ENCODE results near the gene BMPR1A. TPM values are rescaled to one million over a fixed set of nuclear protein-coding genes. Genes with fewer than 3 reads are reported as not detected.
A peak's percentile ranks its signal among the peaks of the same experiment; 100 is the strongest.

BMPR1A gene
- total RNA-seq, 1 experiment from 2014 or later, result 104 TPM

DNA sequence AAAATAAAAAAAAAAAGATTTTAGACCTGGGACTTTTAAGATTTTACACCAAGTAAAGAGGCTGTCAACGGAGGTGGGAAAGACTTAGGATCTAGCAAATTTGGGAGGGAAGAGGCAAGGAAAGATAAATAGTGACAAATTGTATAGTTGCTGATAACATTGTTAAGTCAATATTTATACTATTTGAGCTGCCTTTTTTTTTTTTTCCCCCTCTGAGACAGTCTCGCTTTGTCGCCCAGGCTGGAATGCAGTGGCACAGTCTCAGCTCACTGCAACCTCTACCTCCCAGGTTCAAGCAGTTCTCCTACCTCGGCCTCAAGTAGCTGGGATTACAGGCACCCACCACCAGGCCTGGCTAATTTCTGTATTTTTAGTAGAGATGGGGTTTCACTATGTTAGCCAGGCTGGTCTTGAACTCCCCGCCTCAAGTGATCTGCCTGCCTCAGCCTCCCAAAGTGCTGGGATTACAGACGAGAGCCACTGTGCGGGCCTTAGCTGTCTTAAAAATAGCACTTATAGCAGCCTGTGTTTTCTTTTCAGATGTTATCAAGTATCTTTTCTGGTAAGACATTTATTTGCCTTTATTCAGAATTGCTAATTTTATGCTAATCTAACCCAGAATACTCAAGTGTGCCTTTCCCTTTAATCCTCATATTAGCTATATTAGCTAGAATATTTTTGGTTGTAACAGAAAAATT, 106.5 kb downstream of the BMPR1A start:
- ATAC-seq, result peak; percentile 19; the same call in 1 of the 2 replicates
- ChIA-PET POLR2A (no interaction called here), CTCF (interaction anchor here (0.7 kb wide), 1 partner anchor 61 kb away, joined by 3 read pairs; no protein-coding TSS in a partner anchor)
- Mint-ChIP-seq H3K9me3 (no peaks in the 10 kb centered on the region), H3K27me3 (ENCODE audit: low read depth) (no peaks in the 10 kb centered on the region), H3K4me3 (peak overlapping the region; percentile 20; the same call in 1 of the 2 replicates), H3K36me3 (peaks cover 16% of the 10 kb centered on the region), H3K27ac (peak overlapping the region; percentile 99), H3K4me1 (peaks cover 78% of the 10 kb centered on the region)
- TF ChIP-seq JUN (CRISPR knock-in tag; IDR thresholded peaks at IDR 0.05), result no peak
- no peak for TF ChIP-seq ZNF219 (CRISPR knock-in tag; IDR thresholded peaks at IDR 0.05; ENCODE audit: borderline replicate concordance)
- no peak for TF ChIP-seq NR1H2 (CRISPR knock-in tag; IDR thresholded peaks at IDR 0.05)
- no peak for TF ChIP-seq ZNF423 (CRISPR knock-in tag; IDR thresholded peaks at IDR 0.05)
- no peak for DNase-seq (ENCODE audit: low spot score)

DNA sequence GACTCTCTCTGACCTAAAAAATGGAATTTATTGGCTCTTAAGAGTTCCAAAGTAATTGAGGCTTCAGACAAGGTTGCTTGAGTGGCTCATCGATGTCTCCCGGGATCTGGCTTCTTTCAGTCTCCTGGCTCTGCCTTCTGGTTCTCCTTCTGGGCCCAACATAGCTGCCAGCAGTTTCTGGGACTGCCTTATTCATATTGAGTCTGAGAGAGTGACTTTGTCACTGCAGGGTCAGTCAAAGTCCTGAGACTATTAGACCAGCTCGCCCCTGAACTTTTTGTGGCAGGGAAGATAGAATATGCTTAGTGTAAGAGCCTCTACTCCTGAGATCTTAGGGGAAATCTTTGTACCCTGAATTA, 107.0 kb downstream of the BMPR1A start:
- H3K4me3 Mint-ChIP-seq, result 0 out of 2 replicates have a peak overlapping the region, but pooled peaks have one; percentile 12
- POLR2A ChIA-PET, result no interaction called here
- DNase-seq (ENCODE audit: low spot score) (no peak), ATAC-seq (peak; percentile 6; the same call in 1 of the 2 replicates)
- peak overlapping the region; percentile 99 for H3K27ac Mint-ChIP-seq
- H3K36me3 Mint-ChIP-seq, result peaks cover 13% of the 10 kb centered on the region
- H3K9me3 Mint-ChIP-seq, result no peaks in the 10 kb centered on the region
- TF ChIP-seq TEAD1 (CRISPR knock-in tag; IDR thresholded peaks at IDR 0.05), result no peak
- TF ChIP-seq, protein P1, sequence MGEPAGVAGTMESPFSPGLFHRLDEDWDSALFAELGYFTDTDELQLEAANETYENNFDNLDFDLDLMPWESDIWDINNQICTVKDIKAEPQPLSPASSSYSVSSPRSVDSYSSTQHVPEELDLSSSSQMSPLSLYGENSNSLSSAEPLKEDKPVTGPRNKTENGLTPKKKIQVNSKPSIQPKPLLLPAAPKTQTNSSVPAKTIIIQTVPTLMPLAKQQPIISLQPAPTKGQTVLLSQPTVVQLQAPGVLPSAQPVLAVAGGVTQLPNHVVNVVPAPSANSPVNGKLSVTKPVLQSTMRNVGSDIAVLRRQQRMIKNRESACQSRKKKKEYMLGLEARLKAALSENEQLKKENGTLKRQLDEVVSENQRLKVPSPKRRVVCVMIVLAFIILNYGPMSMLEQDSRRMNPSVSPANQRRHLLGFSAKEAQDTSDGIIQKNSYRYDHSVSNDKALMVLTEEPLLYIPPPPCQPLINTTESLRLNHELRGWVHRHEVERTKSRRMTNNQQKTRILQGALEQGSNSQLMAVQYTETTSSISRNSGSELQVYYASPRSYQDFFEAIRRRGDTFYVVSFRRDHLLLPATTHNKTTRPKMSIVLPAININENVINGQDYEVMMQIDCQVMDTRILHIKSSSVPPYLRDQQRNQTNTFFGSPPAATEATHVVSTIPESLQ (CRISPR knock-in tag; IDR thresholded peaks at IDR 0.05), result no peak
- no peak for TF ChIP-seq MXD4 (CRISPR knock-in tag; IDR thresholded peaks at IDR 0.05; ENCODE audit: borderline replicate concordance)
- no peak for TF ChIP-seq MYBL2 (CRISPR knock-in tag; IDR thresholded peaks at IDR 0.05)
- TF ChIP-seq OVOL2 (CRISPR knock-in tag; IDR thresholded peaks at IDR 0.05; ENCODE audit: borderline replicate concordance), result no peak
- TF ChIP-seq, protein P2, sequence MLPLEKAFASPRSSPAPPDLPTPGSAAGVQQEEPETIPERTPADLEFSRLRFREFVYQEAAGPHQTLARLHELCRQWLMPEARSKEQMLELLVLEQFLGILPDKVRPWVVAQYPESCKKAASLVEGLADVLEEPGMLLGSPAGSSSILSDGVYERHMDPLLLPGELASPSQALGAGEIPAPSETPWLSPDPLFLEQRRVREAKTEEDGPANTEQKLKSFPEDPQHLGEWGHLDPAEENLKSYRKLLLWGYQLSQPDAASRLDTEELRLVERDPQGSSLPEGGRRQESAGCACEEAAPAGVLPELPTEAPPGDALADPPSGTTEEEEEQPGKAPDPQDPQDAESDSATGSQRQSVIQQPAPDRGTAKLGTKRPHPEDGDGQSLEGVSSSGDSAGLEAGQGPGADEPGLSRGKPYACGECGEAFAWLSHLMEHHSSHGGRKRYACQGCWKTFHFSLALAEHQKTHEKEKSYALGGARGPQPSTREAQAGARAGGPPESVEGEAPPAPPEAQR (CRISPR knock-in tag; IDR thresholded peaks at IDR 0.05), result no peak
- TF ChIP-seq, protein P3, sequence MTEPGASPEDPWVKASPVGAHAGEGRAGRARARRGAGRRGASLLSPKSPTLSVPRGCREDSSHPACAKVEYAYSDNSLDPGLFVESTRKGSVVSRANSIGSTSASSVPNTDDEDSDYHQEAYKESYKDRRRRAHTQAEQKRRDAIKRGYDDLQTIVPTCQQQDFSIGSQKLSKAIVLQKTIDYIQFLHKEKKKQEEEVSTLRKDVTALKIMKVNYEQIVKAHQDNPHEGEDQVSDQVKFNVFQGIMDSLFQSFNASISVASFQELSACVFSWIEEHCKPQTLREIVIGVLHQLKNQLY (CRISPR knock-in tag; IDR thresholded peaks at IDR 0.05), result no peak
- TF ChIP-seq ZNF232 (CRISPR knock-in tag; IDR thresholded peaks at IDR 0.05), result no peak
- TF ChIP-seq NR2C2 (CRISPR knock-in tag; IDR thresholded peaks at IDR 0.05), result no peak
- TF ChIP-seq, protein P4, sequence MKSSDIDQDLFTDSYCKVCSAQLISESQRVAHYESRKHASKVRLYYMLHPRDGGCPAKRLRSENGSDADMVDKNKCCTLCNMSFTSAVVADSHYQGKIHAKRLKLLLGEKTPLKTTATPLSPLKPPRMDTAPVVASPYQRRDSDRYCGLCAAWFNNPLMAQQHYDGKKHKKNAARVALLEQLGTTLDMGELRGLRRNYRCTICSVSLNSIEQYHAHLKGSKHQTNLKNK (CRISPR knock-in tag; IDR thresholded peaks at IDR 0.05), result no peak
- no peak for TF ChIP-seq HMGA2 (CRISPR knock-in tag; IDR thresholded peaks at IDR 0.05)
- TF ChIP-seq, protein P5, sequence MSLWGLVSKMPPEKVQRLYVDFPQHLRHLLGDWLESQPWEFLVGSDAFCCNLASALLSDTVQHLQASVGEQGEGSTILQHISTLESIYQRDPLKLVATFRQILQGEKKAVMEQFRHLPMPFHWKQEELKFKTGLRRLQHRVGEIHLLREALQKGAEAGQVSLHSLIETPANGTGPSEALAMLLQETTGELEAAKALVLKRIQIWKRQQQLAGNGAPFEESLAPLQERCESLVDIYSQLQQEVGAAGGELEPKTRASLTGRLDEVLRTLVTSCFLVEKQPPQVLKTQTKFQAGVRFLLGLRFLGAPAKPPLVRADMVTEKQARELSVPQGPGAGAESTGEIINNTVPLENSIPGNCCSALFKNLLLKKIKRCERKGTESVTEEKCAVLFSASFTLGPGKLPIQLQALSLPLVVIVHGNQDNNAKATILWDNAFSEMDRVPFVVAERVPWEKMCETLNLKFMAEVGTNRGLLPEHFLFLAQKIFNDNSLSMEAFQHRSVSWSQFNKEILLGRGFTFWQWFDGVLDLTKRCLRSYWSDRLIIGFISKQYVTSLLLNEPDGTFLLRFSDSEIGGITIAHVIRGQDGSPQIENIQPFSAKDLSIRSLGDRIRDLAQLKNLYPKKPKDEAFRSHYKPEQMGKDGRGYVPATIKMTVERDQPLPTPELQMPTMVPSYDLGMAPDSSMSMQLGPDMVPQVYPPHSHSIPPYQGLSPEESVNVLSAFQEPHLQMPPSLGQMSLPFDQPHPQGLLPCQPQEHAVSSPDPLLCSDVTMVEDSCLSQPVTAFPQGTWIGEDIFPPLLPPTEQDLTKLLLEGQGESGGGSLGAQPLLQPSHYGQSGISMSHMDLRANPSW (CRISPR knock-in tag; conservative IDR thresholded peaks at IDR 0.05; ENCODE audit: low read depth), result no peak
- TF ChIP-seq, protein P6, sequence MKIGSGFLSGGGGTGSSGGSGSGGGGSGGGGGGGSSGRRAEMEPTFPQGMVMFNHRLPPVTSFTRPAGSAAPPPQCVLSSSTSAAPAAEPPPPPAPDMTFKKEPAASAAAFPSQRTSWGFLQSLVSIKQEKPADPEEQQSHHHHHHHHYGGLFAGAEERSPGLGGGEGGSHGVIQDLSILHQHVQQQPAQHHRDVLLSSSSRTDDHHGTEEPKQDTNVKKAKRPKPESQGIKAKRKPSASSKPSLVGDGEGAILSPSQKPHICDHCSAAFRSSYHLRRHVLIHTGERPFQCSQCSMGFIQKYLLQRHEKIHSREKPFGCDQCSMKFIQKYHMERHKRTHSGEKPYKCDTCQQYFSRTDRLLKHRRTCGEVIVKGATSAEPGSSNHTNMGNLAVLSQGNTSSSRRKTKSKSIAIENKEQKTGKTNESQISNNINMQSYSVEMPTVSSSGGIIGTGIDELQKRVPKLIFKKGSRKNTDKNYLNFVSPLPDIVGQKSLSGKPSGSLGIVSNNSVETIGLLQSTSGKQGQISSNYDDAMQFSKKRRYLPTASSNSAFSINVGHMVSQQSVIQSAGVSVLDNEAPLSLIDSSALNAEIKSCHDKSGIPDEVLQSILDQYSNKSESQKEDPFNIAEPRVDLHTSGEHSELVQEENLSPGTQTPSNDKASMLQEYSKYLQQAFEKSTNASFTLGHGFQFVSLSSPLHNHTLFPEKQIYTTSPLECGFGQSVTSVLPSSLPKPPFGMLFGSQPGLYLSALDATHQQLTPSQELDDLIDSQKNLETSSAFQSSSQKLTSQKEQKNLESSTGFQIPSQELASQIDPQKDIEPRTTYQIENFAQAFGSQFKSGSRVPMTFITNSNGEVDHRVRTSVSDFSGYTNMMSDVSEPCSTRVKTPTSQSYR (CRISPR knock-in tag; IDR thresholded peaks at IDR 0.05), result no peak
- H3K27me3 Mint-ChIP-seq (ENCODE audit: low read depth), result no peaks in the 10 kb centered on the region
- H3K4me1 Mint-ChIP-seq, result peaks cover 80% of the 10 kb centered on the region
- CTCF ChIA-PET, result interaction anchor here (0.7 kb wide), 1 partner anchor 62 kb away, joined by 3 read pairs; no protein-coding TSS in a partner anchor
